KBM-7 (cell line): ENCODE measurements around the gene HCN4.
"Not testable (repeated sequence)": the region's sequence is repeated elsewhere in the genome, so short reads cannot be mapped to it uniquely, and the experiment has no call there.

Experiments used
- DNase-seq: peaks from one replicate; pipeline ENCODE4 v3.0.0-alpha.2; 2015
- in situ Hi-C: fragments of 300-500 bp; cut with MboI; formaldehyde crosslinking; loops from 2 replicates; pipeline ENCODE4 v1.14.3; 2020; ENCODE audit warnings: low sequenced_read_pairs, low pct_unique_long_range_greater_than_20kb, mixed read lengths

The HCN4 gene

GRCh38 chr15:73368301-73369136 is at the start of gene HCN4:
Gene HCN4 (minus strand): TSS chr15:73368958. CDS start chr15:73368270, 688 bp downstream.
- no peak for DNase-seq
- in situ Hi-C loops: no loop called here

GRCh38 chr15:73414876-73415275 is 46.1 kb upstream of the HCN4 start:
- in situ Hi-C loops: no loop called here
- no peak for DNase-seq

- no peak for DNase-seq
- in situ Hi-C loops: no loop called here
Measured at GRCh38 chr15:73403171-73403570, 34.4 kb upstream of the HCN4 start.

GRCh38 chr15:73400222-73400621 is 31.5 kb upstream of the HCN4 start:
- peak; percentile 31 for DNase-seq
- in situ Hi-C loops: not testable (repeated sequence)

- no peak for DNase-seq
- in situ Hi-C loops: no loop called here
Measured at GRCh38 chr15:73398861-73399260, 30.1 kb upstream of the HCN4 start.

GRCh38 chr15:73397461-73397860 is 28.7 kb upstream of the HCN4 start:
- in situ Hi-C loops: no loop called here

GRCh38 chr15:73395671-73396070 is 26.9 kb upstream of the HCN4 start:
- in situ Hi-C loops: no loop called here
- DNase-seq: no peak

More at GRCh38 chr15:73397461-73397860, 28.7 kb upstream of the HCN4 start:
- no peak for DNase-seq

GRCh38 chr15:73394782-73395181 is 26.0 kb upstream of the HCN4 start:
- in situ Hi-C loops: no loop called here
- no peak for DNase-seq

GRCh38 chr15:73393336-73393735 is 24.6 kb upstream of the HCN4 start:
- no peak for DNase-seq
- in situ Hi-C loops: no loop called here

GRCh38 chr15:73392025-73392424 is 23.3 kb upstream of the HCN4 start:
- no peak for DNase-seq
- in situ Hi-C loops: no loop called here

- in situ Hi-C loops: no loop called here
- DNase-seq: no peak
Measured at GRCh38 chr15:73391128-73391872, 22.5 kb upstream of the HCN4 start.

- DNase-seq: no peak
- in situ Hi-C loops: no loop called here
Measured at GRCh38 chr15:73389971-73390544, 21.3 kb upstream of the HCN4 start.

GRCh38 chr15:73389539-73389938 is 20.8 kb upstream of the HCN4 start:
- DNase-seq: no peak
- in situ Hi-C loops: no loop called here

- in situ Hi-C loops: no loop called here
- DNase-seq: no peak
Measured at GRCh38 chr15:73388256-73388781, 19.6 kb upstream of the HCN4 start.

- in situ Hi-C loops: no loop called here
- DNase-seq: no peak
Measured at GRCh38 chr15:73387507-73388255, 18.9 kb upstream of the HCN4 start.

GRCh38 chr15:73386886-73387506 is 18.2 kb upstream of the HCN4 start:
- in situ Hi-C loops: no loop called here

GRCh38 chr15:73386238-73386637 is 17.5 kb upstream of the HCN4 start:
- no peak for DNase-seq
- in situ Hi-C loops: no loop called here

More at GRCh38 chr15:73386886-73387506, 18.2 kb upstream of the HCN4 start:
- DNase-seq: no peak

GRCh38 chr15:73385205-73385604 is 16.4 kb upstream of the HCN4 start:
- DNase-seq: no peak
- in situ Hi-C loops: no loop called here
